Gastrocnemius medialis (tissue), 4 donors: Measurements from ENCODE around the gene SLC25A1.

ENCODE experiments used
- POLR2A ChIP-seq, 2 donors: fragments of 450-650 bp; IDR thresholded peaks; one replicate each; pipeline ENCODE4 v1.6.1; 2017; ENCODE audit warnings: antibody characterized with exemption in 2 of 2, mild to moderate bottlenecking in 2 of 2, moderate library complexity in 2 of 2
- TF ChIP-seq, protein P1 (sequence below), 5 experiments: fragments of 450-650 bp in 3 of 5; fragments of 200-600 bp in 2 of 5; sonication (generic) in 2 of 5; IDR thresholded peaks in 4 of 5; conservative IDR thresholded peaks in 1 of 5; 1 replicate in 4 of 5; 2 replicates in 1 of 5; pipeline ENCODE4 v1.5.1; 2016 to 2019; ENCODE audit warnings: antibody characterized with exemption in 5 of 5, mild to moderate bottlenecking in 3 of 5, moderate library complexity in 3 of 5

GRCh38 chr22:19213001-19213400 is 34.5 kb upstream of the SLC25A1 start:
- TF ChIP-seq, protein P1, sequence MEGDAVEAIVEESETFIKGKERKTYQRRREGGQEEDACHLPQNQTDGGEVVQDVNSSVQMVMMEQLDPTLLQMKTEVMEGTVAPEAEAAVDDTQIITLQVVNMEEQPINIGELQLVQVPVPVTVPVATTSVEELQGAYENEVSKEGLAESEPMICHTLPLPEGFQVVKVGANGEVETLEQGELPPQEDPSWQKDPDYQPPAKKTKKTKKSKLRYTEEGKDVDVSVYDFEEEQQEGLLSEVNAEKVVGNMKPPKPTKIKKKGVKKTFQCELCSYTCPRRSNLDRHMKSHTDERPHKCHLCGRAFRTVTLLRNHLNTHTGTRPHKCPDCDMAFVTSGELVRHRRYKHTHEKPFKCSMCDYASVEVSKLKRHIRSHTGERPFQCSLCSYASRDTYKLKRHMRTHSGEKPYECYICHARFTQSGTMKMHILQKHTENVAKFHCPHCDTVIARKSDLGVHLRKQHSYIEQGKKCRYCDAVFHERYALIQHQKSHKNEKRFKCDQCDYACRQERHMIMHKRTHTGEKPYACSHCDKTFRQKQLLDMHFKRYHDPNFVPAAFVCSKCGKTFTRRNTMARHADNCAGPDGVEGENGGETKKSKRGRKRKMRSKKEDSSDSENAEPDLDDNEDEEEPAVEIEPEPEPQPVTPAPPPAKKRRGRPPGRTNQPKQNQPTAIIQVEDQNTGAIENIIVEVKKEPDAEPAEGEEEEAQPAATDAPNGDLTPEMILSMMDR (IDR thresholded peaks at IDR 0.05 in 4 of 5, conservative IDR thresholded peaks at IDR 0.05 in 1 of 5), result no peak
- no peak for TF ChIP-seq POLR2A (IDR thresholded peaks at IDR 0.05)
